ENCODE data around the gene TPD52L1. TPM values are rescaled to one million over a fixed set of nuclear protein-coding genes. Genes with fewer than 3 reads are reported as not detected.
A peak's percentile ranks its signal among the peaks of the same experiment; 100 is the strongest.

The TPD52L1 gene
- total and polyA plus RNA-seq, 2 donors (not counting 3 experiments of a cell fraction or from before 2014, with no cell fraction given): 0.29 to 0.37 TPM

GRCh38 chr6:125201961-125202729 lies 48.6 kb downstream of the TPD52L1 start:
- H3K9ac ChIP-seq (replicated peaks; ENCODE audit: extremely low read depth, insufficient read depth, low read length): no peak overlapping the region
- dilution Hi-C loops (cut with MboI; ENCODE audit: extremely low pct_ligation_motif_present, low sequenced_read_pairs) (no loop called here), intact Hi-C loops (cut with micrococcal nuclease) (no loop called here)
- peak; percentile 86 for FAIRE-seq
- no peaks in the 10 kb centered on the region for H3K9me3 ChIP-seq (replicated peaks; ENCODE audit: control insufficient read depth, insufficient read depth, low read length)
- TF ChIP-seq GATA2 (IDR thresholded peaks at IDR 0.05; ENCODE audit: insufficient read depth, insufficient read length, low read depth, low read length) (no peak), POLR2A (IDR thresholded peaks at IDR 0.05; ENCODE audit: low read depth, low read length) (no peak), EZH2 (IDR thresholded peaks at IDR 0.05; ENCODE audit: borderline replicate concordance, low read depth, low read length, severe bottlenecking) (no peak), MAX (IDR thresholded peaks at IDR 0.05; ENCODE audit: insufficient read depth, insufficient read length) (no peak), POLR2AphosphoS5 (IDR thresholded peaks at IDR 0.05; ENCODE audit: insufficient read depth, low read depth, low read length) (no peak), MYC (IDR thresholded peaks at IDR 0.05; ENCODE audit: low read depth, low read length) (no peak), JUN (IDR thresholded peaks at IDR 0.05; ENCODE audit: borderline replicate concordance, insufficient read depth, insufficient read length, low read depth) (no peak), CTCF (IDR thresholded peaks at IDR 0.05; ENCODE audit: extremely low read depth in 1 of 2, insufficient read depth in 1 of 2, low read depth in 1 of 2, low read length in 2 of 2) (no peak), FOS (IDR thresholded peaks at IDR 0.05; ENCODE audit: borderline replicate concordance, insufficient read depth, low read length) (no peak)
- H4K20me1 ChIP-seq (replicated peaks; ENCODE audit: control insufficient read depth, extremely low read depth, insufficient read depth, low read length): no peaks in the 10 kb centered on the region
- no peaks in the 10 kb centered on the region for H3K36me3 ChIP-seq (ENCODE audit: control insufficient read depth in 2 of 2, extremely low read depth in 1 of 2, insufficient read depth in 2 of 2, low read length in 2 of 2)
- ChIA-PET POLR2A (interaction anchor here (0.6 kb wide), 1 partner anchor 409 kb away, joined by 4 read pairs; no protein-coding TSS in a partner anchor), CTCF (interaction anchor here (1.0 to 5.6 kb wide), 7 partner anchors 9 to 386 kb away, joined by 3 to 37 read pairs (median 3); partner anchors contain the start of gene TPD52L1)
- DNase-seq (ENCODE audit: low read depth, low spot score): peak; percentile 77
- H3K4me3 ChIP-seq (replicated peaks in 1 of 3; ENCODE audit: insufficient read depth in 1 of 3, low read depth in 1 of 3, low read length in 3 of 3): no peak overlapping the region
- peak overlapping the region; percentile 59 for H3K4me2 ChIP-seq (ENCODE audit: insufficient read depth, low read length)
- BruUV-seq (replicated peaks): no TSS peak
- no peaks in the 10 kb centered on the region for H3K79me2 ChIP-seq (ENCODE audit: control insufficient read depth, insufficient read depth, low read length)
- peaks cover 0 to 2% of the 10 kb centered on the region in 2 experiments for H3K27me3 ChIP-seq (ENCODE audit: control insufficient read depth in 2 of 2, insufficient read depth in 2 of 2, low read length in 2 of 2)
- H3K9me1 ChIP-seq (replicated peaks; ENCODE audit: control insufficient read depth, extremely low read depth, insufficient read depth, low read length): no peaks in the 10 kb centered on the region
- peak overlapping the region; percentile 52 for H2AFZ ChIP-seq (ENCODE audit: low read depth, low read length)
- H3K4me1 ChIP-seq (ENCODE audit: control insufficient read depth, extremely low read depth, insufficient read depth, low read length): peaks cover 17% of the 10 kb centered on the region
- no peak overlapping the region for H3K27ac ChIP-seq (ENCODE audit: insufficient read depth, low read depth, low read length)

Measured in endothelial cell of umbilical vein (primary cell).